ENCODE results near the gene HNRNPA2B1. TPM values are rescaled to one million over a fixed set of nuclear protein-coding genes. Genes with fewer than 3 reads are reported as not detected.

HNRNPA2B1 gene
- total and polyA plus RNA-seq, 2 of the 8 experiments (the other 6 are each of a cell fraction or from before 2014, with no cell fraction given): 276 to 1,255 TPM

DNA sequence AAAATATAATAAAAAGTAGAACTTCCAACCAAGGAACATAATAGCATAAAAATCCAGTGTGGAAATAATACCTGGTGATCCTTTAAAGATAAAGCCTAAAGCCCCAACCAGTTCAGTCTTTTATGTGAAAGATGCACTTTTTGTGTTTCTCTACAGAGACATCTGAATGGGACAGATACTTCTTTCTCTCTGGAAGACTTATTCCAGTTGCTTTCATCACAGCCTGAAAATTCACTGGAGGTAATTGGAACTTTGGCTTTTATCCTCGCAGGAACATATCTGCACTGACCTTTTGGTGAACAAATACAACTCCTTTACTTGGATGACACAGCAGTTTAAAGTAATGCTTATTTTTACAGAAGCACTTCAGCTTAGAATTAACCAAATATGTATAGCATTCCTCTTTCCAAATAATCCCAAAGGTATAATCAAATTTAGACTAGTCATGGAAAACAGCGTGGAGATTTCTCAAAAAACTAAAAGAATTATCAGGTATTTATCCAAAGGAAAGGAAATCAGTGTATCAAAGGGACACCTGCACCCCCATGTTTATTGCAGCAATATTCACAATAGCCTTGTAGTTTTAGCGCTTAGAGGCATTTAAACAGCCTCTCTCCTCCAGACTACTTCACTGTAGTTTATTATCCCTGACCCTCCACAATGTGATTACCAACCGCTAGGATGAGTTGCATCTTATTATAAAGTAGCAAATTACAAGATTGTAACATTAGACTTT, 16.8 kb downstream of the HNRNPA2B1 start:
- no peak for FAIRE-seq
- H2AFZ ChIP-seq (ENCODE audit: low read length): no peak overlapping the region
- no peak overlapping the region for H3K27ac ChIP-seq (ENCODE audit: low read depth, low read length)
- CTCF ChIA-PET (ENCODE audit: partially characterized antibody): interaction anchor here (0.6 to 4.8 kb wide), 5 partner anchors 92 to 277 kb away, joined by 3 to 46 read pairs (median 4); no protein-coding TSS in a partner anchor
- peaks cover 3 to 13% (median 8%) of the 10 kb centered on the region in 4 experiments; a peak in 5 of 8 replicates for H3K36me3 ChIP-seq (ENCODE audit: control insufficient read depth in 2 of 4, insufficient read depth in 4 of 4, low read length in 3 of 4)
- H2BK20ac ChIP-seq (ENCODE audit: low read length): no peak overlapping the region
- no peak overlapping the region for H2BK15ac ChIP-seq (ENCODE audit: low read length)
- H2BK5ac ChIP-seq (ENCODE audit: low read depth, low read length): no peak overlapping the region
- no peaks in the 10 kb centered on the region for H3K9me3 ChIP-seq (ENCODE audit: insufficient read depth in 2 of 2, low read depth in 1 of 2, low read length in 1 of 2)
- no peak overlapping the region for H4K8ac ChIP-seq (ENCODE audit: extremely low read depth, insufficient read depth, low read length)
- H2BK120ac ChIP-seq (replicated peaks; ENCODE audit: low read depth, low read length): no peak overlapping the region
- no peak overlapping the region for H2BK12ac ChIP-seq (ENCODE audit: low read depth, low read length)
- no peaks in the 10 kb centered on the region for H3K27me3 ChIP-seq (replicated peaks in 1 of 4; ENCODE audit: control insufficient read depth in 3 of 4, extremely low read depth in 1 of 4, insufficient read depth in 3 of 4, low read length in 3 of 4)
- no peak overlapping the region for H3K18ac ChIP-seq (ENCODE audit: extremely low read depth, low read length)
- no peak overlapping the region for H3K4me2 ChIP-seq (ENCODE audit: insufficient read depth in 1 of 2, low read depth in 2 of 2, low read length in 2 of 2)
- no peak overlapping the region for H3K14ac ChIP-seq (ENCODE audit: insufficient read length)
- no peak overlapping the region for H3K56ac ChIP-seq (replicated peaks; ENCODE audit: insufficient read length, low read depth, low read length)
- WGBS, 2 experiments (ENCODE audit: extremely low coverage in 1 of 2, insufficient coverage in 1 of 2, insufficient read length in 1 of 2, insufficient replicate concordance in 2 of 2, low coverage in 1 of 2, low lambda C conversion rate in 2 of 2, missing lambda C conversion rate in 1 of 2): 92% methylated on average over 4 of the region's 4 CpGs; no CpG with 5 or more reads in 1 of the 2 experiments
- no peaks in the 10 kb centered on the region for H3K79me2 ChIP-seq (ENCODE audit: control insufficient read depth in 1 of 2, insufficient read depth in 2 of 2, low read length in 2 of 2)
- H4K5ac ChIP-seq (ENCODE audit: insufficient read length, low read depth, low read length): no peak overlapping the region
- H3K23me2 ChIP-seq (ENCODE audit: low read depth, low read length): no peaks in the 10 kb centered on the region
- no peak for DNase-seq (ENCODE audit: low read depth in 1 of 2, low spot score in 2 of 2)
- H2AK5ac ChIP-seq (ENCODE audit: low read depth, low read length): no peak overlapping the region
- H3K79me1 ChIP-seq (ENCODE audit: low read depth, low read length): no peaks in the 10 kb centered on the region
- H3K4me1 ChIP-seq (replicated peaks in 1 of 4; ENCODE audit: control insufficient read depth in 3 of 4, insufficient read depth in 4 of 4, low read length in 3 of 4): peaks cover 0 to 5% (median 0%) of the 10 kb centered on the region in 4 experiments; a peak in 1 of 7 replicates
- no peak overlapping the region for H3K23ac ChIP-seq (ENCODE audit: insufficient read length)
- no peak for TF ChIP-seq NRF1 (IDR thresholded peaks at IDR 0.05; ENCODE audit: low read depth, low read length)
- TF ChIP-seq TEAD4 (IDR thresholded peaks at IDR 0.05; ENCODE audit: low read depth, low read length): no peak
- no peak for TF ChIP-seq MAFK (IDR thresholded peaks at IDR 0.05; ENCODE audit: low read depth, low read length)
- TF ChIP-seq POLR2A (IDR thresholded peaks at IDR 0.05; ENCODE audit: control extremely low read depth in 1 of 2, low read depth in 2 of 2, low read length in 2 of 2): peak in 1 of 2 experiments; percentile 13; a peak in 2 of 3 replicates
- no peak overlapping the region for H4K91ac ChIP-seq (replicated peaks; ENCODE audit: insufficient read length, low read length)
- no peak overlapping the region for H3K4ac ChIP-seq (replicated peaks; ENCODE audit: insufficient read length, low read depth, low read length)
- no peak overlapping the region for H3K9ac ChIP-seq (replicated peaks in 1 of 4; ENCODE audit: extremely low read depth in 1 of 4, low read depth in 3 of 4, low read length in 3 of 4)
- no peak overlapping the region for H3K4me3 ChIP-seq (ENCODE audit: extremely low read depth in 1 of 4, insufficient read depth in 2 of 4, low read depth in 3 of 4, low read length in 4 of 4)
- POLR2A ChIA-PET (ENCODE audit: partially characterized antibody): interaction anchor here (0.9 to 17.3 kb wide), 11 partner anchors 10 to 95 kb away, joined by 3 to 578 read pairs (median 5); partner anchors contain the start of genes CBX3 and HNRNPA2B1
- H4K20me1 ChIP-seq (replicated peaks in 1 of 2; ENCODE audit: control insufficient read depth in 1 of 2, insufficient read depth in 2 of 2, low read length in 2 of 2): peaks cover 6 to 8% of the 10 kb centered on the region in 2 experiments

All from H1 (cell line).